GM12872 (cell line): ENCODE results near the gene LACTB.
A peak's percentile ranks its signal among the peaks of the same experiment; 100 is the strongest.

Experiments
- TF ChIP-seq, protein P1 (sequence below): IDR thresholded peaks from 3 replicates; pipeline ENCODE4 v1.5.1; 2011; ENCODE audit warnings: low read depth, mild to moderate bottlenecking, low read length, moderate library complexity; ENCODE audit not compliant: insufficient read depth

The LACTB gene

DNA sequence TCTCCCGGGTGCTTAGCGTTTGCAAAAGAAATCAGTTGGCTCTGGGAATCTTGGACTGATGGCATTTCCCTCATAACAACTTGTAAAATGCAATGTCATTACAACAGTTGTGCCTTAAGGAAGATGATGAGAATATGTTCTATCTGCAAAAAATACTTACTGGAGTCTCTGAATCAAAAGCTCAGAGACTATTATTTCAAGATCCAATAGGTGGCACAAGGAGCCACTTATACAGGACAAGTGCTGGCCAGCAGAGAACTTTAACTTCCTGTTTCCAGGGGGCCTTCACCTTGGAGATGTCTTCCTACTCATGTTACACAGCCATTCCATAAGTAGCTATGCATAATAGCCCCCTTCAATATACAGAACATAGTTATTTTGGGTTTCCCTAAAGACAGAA, 44.6 kb downstream of the LACTB start:
- TF ChIP-seq, protein P1, sequence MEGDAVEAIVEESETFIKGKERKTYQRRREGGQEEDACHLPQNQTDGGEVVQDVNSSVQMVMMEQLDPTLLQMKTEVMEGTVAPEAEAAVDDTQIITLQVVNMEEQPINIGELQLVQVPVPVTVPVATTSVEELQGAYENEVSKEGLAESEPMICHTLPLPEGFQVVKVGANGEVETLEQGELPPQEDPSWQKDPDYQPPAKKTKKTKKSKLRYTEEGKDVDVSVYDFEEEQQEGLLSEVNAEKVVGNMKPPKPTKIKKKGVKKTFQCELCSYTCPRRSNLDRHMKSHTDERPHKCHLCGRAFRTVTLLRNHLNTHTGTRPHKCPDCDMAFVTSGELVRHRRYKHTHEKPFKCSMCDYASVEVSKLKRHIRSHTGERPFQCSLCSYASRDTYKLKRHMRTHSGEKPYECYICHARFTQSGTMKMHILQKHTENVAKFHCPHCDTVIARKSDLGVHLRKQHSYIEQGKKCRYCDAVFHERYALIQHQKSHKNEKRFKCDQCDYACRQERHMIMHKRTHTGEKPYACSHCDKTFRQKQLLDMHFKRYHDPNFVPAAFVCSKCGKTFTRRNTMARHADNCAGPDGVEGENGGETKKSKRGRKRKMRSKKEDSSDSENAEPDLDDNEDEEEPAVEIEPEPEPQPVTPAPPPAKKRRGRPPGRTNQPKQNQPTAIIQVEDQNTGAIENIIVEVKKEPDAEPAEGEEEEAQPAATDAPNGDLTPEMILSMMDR: 0 out of 3 replicates have a peak, but pooled peaks have one; percentile 8

DNA sequence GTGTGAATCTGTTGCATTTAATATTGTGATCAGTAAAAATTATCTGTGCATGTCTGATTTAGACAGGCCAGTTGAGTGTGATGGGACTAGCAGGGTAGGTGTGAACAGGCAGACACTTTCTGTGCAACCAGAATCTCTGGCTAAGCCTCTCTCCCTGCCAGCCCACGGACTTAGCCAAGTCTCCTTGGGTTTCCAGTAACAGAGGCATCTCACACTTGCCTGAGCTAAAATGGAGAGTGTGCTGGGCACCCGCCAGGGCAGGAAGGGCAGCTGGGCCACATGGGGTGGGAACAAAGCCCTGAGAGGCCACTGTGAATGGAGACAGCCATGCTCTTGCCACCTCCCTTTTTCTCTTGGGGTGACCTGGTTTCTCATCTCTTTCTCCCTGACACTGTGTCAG, 48.1 kb downstream of the LACTB start:
- TF ChIP-seq, protein P1: no peak

DNA sequence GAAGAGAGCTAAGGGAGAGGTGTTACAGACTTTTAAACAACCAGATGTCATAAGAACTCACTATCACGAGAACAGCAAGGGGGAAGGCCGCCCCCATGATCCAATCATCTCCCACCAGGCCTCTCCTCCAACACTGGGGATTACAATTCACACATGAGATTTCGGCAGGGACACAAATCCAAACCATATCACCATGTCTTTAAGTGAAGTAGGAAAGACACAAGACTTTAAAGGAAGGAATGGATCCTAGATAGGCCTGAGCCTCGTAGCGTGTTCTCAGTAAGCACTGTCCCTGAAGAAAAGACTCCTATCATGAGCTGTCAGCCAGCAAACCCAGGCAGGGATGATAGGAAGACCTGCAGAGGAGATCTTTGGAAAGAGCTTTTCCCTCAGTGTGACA, 50.7 kb downstream of the LACTB start:
- TF ChIP-seq, protein P1: no peak

DNA sequence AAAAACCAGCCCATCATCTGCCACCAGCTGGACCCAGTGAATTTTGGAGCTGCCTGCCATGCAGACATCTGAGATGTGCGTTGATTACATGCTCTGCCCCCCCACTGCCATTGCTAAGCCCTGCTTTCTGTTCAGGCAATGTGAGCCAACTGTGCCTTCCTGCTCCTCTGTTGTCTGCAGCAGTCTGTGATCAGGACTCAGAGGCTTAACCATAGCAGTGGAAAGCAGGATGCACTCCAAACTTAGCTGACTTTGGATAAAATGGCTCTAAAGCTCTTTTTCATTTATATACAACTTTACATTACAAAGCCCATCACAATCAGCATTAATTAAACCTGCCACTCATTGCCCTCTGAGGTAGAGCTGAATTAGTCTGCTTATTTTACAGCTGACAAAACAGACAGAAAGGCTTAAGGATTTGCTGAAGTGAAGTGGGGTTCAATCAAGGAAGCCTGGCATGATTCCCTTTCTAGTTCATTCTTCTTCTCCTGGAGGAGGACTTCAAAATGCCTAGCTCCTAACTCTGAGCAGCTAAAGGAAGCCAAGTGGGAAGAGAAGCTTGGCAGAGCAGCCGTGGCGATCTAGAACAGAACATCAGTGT, 51.3 kb downstream of the LACTB start:
- TF ChIP-seq, protein P1: no peak

DNA sequence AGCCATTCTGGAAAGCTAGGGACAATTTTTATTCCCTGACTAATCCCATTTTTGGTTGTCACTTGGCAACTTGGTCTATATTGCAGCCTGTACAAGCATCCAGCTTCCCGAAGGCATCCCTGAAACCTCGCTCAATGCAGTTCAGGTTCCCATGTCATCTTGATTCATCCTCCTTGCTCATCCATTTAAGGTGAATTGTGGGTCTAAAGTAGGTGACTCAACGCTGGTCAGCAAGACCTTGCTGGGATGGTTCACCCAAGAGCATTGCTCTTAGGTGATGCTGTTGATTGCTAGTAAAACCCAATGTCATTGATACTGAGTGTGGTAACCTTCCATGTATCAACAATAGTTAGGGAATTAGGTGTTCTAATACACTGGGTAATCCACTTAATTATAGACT, 54.6 kb downstream of the LACTB start:
- TF ChIP-seq, protein P1: no peak

DNA sequence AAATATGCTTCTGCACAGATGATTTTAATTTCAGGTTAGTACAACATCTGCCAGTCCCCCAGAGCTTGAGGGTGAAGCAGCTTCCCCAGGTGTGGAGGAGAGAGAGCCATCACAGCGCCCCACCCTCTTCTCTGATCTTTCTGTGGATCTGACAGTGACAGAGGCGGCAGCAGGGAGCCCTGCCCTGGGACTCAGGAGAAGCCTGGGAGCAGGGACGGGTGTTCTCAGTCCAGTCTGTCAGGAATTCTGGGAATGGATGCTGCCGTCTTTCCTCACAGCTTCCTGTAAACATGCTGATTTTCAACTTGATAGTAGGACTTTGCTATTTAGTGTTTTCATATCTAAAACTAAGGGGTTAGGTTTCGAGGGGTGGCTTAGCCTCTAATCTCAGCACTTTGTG, 56.4 kb downstream of the LACTB start:
- TF ChIP-seq, protein P1: no peak

DNA sequence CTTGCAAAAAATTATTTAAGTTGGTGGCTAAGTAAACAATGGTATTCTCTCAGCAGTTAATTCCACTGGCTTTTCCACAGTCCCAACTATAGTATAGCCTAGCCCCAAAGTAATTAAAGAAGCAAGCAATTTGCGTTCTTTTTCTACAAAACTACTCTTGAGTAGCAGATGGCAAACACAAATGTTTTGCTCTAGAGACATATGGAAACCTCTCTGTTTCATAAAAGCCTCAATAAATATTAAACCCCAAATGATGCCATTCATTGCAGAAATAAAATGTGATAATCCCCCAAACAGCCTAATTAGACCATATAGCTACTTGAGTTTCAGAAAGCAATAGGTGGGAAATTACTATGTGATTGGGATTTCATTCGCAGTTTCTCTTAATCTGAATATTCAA, 59.1 kb downstream of the LACTB start:
- TF ChIP-seq, protein P1: no peak
